Measurements from ENCODE around the gene GPRIN3. TPM values are rescaled to one million over a fixed set of nuclear protein-coding genes. Genes with fewer than 3 reads are reported as not detected.

The GPRIN3 gene
- total and polyA plus RNA-seq, 10 of the 15 experiments (the other 5 are each of a cell fraction or from before 2014, with no cell fraction given) = under 0.01 to 0.05 (median 0.01) TPM; not detected in 6

DNA sequence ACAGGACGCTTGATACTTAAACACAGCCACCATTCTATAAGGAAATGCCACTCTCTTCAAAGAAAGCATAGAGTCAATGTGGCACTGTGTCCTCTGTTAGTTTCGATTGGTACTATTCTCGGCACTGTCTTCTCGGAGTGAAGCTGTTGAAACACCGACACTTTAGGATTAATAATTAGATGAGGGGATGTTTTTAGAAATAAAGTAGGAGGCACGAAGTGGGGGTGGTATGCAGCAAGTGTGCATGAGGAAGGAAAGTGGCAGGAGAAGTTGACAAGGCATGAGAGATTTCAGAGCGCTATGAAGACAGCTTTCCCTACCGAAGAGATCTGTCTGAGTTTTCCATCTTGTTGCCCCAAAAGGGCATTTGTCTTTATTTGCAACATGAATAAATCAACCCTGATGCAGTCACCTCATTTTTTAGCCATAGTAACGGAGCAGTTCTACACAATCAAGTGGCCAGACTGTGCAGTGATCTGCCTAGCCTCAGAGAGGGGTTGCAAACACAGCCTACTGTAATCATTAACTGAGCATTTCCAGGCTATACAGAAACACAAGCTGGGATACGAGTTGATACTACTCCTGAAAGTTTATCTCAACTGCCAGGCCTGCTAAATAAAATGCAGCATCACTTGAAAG is 8.3 kb downstream of the GPRIN3 start:
- Histone ChIP-seq H3K27me3 (replicated peaks in 1 of 2; ENCODE audit: control insufficient read depth in 2 of 2, insufficient read depth in 2 of 2, low read length in 1 of 2) (peaks cover 0 to 2% of the 10 kb centered on the region in 2 experiments; a peak in 1 of 4 replicates), H3K4me2 (ENCODE audit: control insufficient read depth, insufficient read depth) (0 out of 2 replicates have a peak overlapping the region, but pooled peaks have one; percentile 35), H3K79me2 (ENCODE audit: control insufficient read depth, insufficient read depth, low read length) (no peaks in the 10 kb centered on the region), H3K4me3 (no peak overlapping the region), H4K20me1 (ENCODE audit: control insufficient read depth, insufficient read depth) (no peaks in the 10 kb centered on the region), H3K4me1 (ENCODE audit: control insufficient read depth, insufficient read depth, low read length) (peaks cover 4% of the 10 kb centered on the region; the same call in 1 of the 2 replicates), H2AFZ (ENCODE audit: control insufficient read depth, low read depth, low read length) (no peak overlapping the region), H3K9ac (ENCODE audit: control insufficient read depth, insufficient read depth, low read length) (no peak overlapping the region), H3K36me3 (ENCODE audit: control insufficient read depth in 2 of 2, insufficient read depth in 2 of 2, low read length in 1 of 2) (no peaks in the 10 kb centered on the region), H3K9me3 (replicated peaks; ENCODE audit: control insufficient read depth, insufficient read depth, low read length) (no peaks in the 10 kb centered on the region), H3K27ac (ENCODE audit: control insufficient read depth, insufficient read depth) (no peak overlapping the region)
- WGBS (ENCODE audit: insufficient coverage, insufficient replicate concordance, low lambda C conversion rate, missing lambda C conversion rate) = 23% methylated on average over 10 of the region's 10 CpGs
- FAIRE-seq (no peak), ATAC-seq (peak; percentile 66), DNase-seq (ENCODE audit: low read depth, low spot score) (no peak)
- ChIA-PET POLR2A (interaction anchor here (1.6 kb wide), 1 partner anchor 15 kb away, joined by 4 read pairs; no protein-coding TSS in a partner anchor), CTCF (interaction anchor here (1.0 to 2.2 kb wide), 3 partner anchors 11 to 73 kb away, joined by 5 to 7 read pairs (median 6); no protein-coding TSS in a partner anchor), SMC1A (ENCODE audit: uncharacterized antibody, unreplicated experiment) (interaction anchor here (0.7 to 1.8 kb wide), 4 partner anchors 13 to 489 kb away, joined by 3 to 6 read pairs (median 3); no protein-coding TSS in a partner anchor), RAD21 (ENCODE audit: unreplicated experiment) (interaction anchor here (0.7 kb wide), 1 partner anchor 13 kb away, joined by 3 read pairs; no protein-coding TSS in a partner anchor)
- no TSS peak for BruUV-seq (replicated peaks)
- intact Hi-C loops (cut with micrococcal nuclease; ENCODE audit: unreplicated experiment) = no loop called here
- in situ Hi-C loops (cut with MboI) = no loop called here
- TF ChIP-seq IRF4 (IDR thresholded peaks at IDR 0.05; ENCODE audit: low read depth, low read length) (no peak), MEF2B (IDR thresholded peaks at IDR 0.05; ENCODE audit: partially characterized antibody, poor library complexity, severe bottlenecking) (peak; percentile 7), SUPT20H (IDR thresholded peaks at IDR 0.05; ENCODE audit: borderline replicate concordance, control insufficient read depth, low read depth, low read length) (no peak)

DNA sequence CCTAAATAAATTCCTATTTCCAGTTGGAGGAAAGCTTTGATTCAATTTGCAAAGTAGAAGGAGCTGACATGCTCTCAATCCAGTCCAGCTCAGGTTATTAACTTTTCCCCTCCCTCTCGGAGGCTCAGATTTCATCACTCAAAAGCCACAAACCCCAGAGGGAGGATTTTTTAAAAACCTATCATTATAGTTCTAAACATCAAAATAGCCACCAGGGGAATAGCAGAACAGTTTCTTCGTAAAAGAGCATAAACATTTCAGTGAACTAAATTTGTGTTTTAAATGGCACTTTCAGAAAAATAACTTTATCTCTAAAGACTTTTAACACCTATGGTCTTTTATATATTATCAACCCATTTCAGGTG is 8.8 kb downstream of the GPRIN3 start:
- DNase-seq (ENCODE audit: low read depth, low spot score) (no peak), ATAC-seq (peak; percentile 21; the same call in 2 of the 3 replicates), FAIRE-seq (no peak)
- H3K79me2 ChIP-seq (ENCODE audit: control insufficient read depth, insufficient read depth, low read length) = no peaks in the 10 kb centered on the region
- no TSS peak for BruUV-seq (replicated peaks)
- H3K4me2 ChIP-seq (ENCODE audit: control insufficient read depth, insufficient read depth) = 0 out of 2 replicates have a peak overlapping the region, but pooled peaks have one; percentile 35
- H3K4me3 ChIP-seq = no peak overlapping the region
- H3K9me3 ChIP-seq (replicated peaks; ENCODE audit: control insufficient read depth, insufficient read depth, low read length) = no peaks in the 10 kb centered on the region
- POLR2A ChIA-PET = interaction anchor here (1.6 kb wide), 1 partner anchor 15 kb away, joined by 4 read pairs; no protein-coding TSS in a partner anchor
- H3K27me3 ChIP-seq (replicated peaks in 1 of 2; ENCODE audit: control insufficient read depth in 2 of 2, insufficient read depth in 2 of 2, low read length in 1 of 2) = peaks cover 0 to 2% of the 10 kb centered on the region in 2 experiments; a peak in 1 of 4 replicates
- WGBS (ENCODE audit: insufficient coverage, insufficient replicate concordance, low lambda C conversion rate, missing lambda C conversion rate) = 22% methylated on average over 2 of the region's 2 CpGs
- RAD21 ChIA-PET (ENCODE audit: unreplicated experiment) = interaction anchor here (0.7 kb wide), 2 partner anchors 13 to 40 kb away, joined by 3 read pairs; no protein-coding TSS in a partner anchor
- in situ Hi-C loops (cut with MboI) = no loop called here
- H3K27ac ChIP-seq (ENCODE audit: control insufficient read depth, insufficient read depth) = no peak overlapping the region
- H3K9ac ChIP-seq (ENCODE audit: control insufficient read depth, insufficient read depth, low read length) = no peak overlapping the region
- peaks cover 8% of the 10 kb centered on the region; the same call in 1 of the 2 replicates for H3K4me1 ChIP-seq (ENCODE audit: control insufficient read depth, insufficient read depth, low read length)
- CTCF ChIA-PET = interaction anchor here (1.0 to 2.2 kb wide), 3 partner anchors 10 to 72 kb away, joined by 5 to 7 read pairs (median 6); no protein-coding TSS in a partner anchor
- SMC1A ChIA-PET (ENCODE audit: uncharacterized antibody, unreplicated experiment) = interaction anchor here (0.6 to 1.8 kb wide), 5 partner anchors 10 to 489 kb away, joined by 3 to 6 read pairs (median 3); no protein-coding TSS in a partner anchor
- no peak overlapping the region for H2AFZ ChIP-seq (ENCODE audit: control insufficient read depth, low read depth, low read length)
- H3K36me3 ChIP-seq (ENCODE audit: control insufficient read depth in 2 of 2, insufficient read depth in 2 of 2, low read length in 1 of 2) = no peaks in the 10 kb centered on the region
- no peaks in the 10 kb centered on the region for H4K20me1 ChIP-seq (ENCODE audit: control insufficient read depth, insufficient read depth)
- TF ChIP-seq NFYB (IDR thresholded peaks at IDR 0.05; ENCODE audit: insufficient read depth, low read depth, low read length) (no peak), MEF2B (IDR thresholded peaks at IDR 0.05; ENCODE audit: partially characterized antibody, poor library complexity, severe bottlenecking) (peak; percentile 18)
- intact Hi-C loops (cut with micrococcal nuclease; ENCODE audit: unreplicated experiment) = no loop called here
